ENCODE data around the gene OPCML.

DNA sequence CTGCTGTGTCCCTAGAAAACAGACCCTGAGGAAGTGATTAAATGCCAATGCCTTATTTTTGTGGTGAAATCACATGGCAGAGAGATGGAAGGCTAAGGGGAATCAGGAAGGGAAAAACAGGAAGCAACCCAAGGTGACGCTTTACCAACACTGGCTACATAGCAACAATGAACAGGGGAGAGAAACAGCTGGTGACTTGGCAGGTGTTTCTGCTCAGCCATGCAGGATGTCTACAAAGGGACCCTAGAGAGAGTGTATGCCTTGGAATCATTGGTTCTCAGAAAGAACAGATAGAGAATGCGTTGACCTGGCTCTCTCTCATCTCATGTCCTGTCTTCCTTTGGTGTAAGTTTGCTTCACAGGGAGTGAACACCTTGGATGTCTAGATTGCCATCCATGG, 911.9 kb downstream of the OPCML start:
- TF ChIP-seq CTCF (IDR thresholded peaks at IDR 0.05) (no peak), POLR2A (IDR thresholded peaks at IDR 0.05) (no peak)
